PC-9 (cell line): ENCODE results near the gene PRDM2.

Experiments
- EZH2 ChIP-seq: fragments of 200-600 bp; sonication (generic); IDR thresholded peaks from 2 replicates; pipeline ENCODE4 v1.8.0; 2017; ENCODE audit warnings: antibody characterized with exemption, low read depth
- TF ChIP-seq, protein P1 (sequence below): fragments of 200-600 bp; sonication (generic); conservative IDR thresholded peaks from 2 replicates; pipeline ENCODE4 v1.6.1; 2017; ENCODE audit warnings: mixed run types, antibody characterized with exemption, mild to moderate bottlenecking, moderate library complexity

DNA sequence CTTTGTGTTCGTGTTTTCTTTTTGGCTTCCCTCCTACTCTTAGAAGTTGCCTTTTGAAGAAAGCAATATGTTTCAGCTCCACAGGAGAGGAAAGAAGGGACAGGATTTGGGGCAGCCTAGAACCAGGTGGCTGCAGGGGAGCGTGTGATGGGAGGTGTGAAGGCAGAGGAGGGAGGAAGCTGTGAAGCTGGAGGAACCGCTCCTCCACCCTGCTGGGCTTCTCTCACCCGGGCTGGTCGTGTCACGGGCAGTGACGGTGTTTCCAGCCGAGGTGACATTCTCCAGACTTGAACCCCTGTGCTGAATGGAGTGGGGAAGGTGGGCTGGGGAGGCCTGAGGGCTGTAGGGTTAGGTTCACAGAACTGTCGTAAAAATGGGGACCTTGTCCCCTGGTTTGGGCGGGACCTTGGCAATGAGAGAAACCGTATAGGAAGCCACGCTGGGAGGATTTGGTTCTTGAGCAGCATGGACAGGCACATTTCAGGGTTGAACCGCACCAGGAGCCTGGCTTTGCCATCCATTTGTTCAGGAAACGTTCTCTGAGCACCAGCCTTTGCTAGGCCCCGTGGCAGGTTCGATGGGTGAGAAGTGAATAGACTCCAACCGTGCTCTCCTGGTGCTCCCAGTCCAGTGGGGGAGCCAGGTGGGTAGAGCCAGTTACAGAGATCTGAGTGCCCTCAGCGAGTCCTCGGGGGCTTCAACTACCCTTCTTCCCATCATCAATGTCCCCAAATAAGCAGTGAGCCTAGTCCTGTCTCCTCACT is 103.0 kb downstream of the PRDM2 start:
- TF ChIP-seq, protein P1, sequence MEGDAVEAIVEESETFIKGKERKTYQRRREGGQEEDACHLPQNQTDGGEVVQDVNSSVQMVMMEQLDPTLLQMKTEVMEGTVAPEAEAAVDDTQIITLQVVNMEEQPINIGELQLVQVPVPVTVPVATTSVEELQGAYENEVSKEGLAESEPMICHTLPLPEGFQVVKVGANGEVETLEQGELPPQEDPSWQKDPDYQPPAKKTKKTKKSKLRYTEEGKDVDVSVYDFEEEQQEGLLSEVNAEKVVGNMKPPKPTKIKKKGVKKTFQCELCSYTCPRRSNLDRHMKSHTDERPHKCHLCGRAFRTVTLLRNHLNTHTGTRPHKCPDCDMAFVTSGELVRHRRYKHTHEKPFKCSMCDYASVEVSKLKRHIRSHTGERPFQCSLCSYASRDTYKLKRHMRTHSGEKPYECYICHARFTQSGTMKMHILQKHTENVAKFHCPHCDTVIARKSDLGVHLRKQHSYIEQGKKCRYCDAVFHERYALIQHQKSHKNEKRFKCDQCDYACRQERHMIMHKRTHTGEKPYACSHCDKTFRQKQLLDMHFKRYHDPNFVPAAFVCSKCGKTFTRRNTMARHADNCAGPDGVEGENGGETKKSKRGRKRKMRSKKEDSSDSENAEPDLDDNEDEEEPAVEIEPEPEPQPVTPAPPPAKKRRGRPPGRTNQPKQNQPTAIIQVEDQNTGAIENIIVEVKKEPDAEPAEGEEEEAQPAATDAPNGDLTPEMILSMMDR, result no peak
- TF ChIP-seq EZH2, result no peak
